OCI-LY7 (cell line): ENCODE data around the gene TGFBI. TPM values are rescaled to one million over a fixed set of nuclear protein-coding genes. Genes with fewer than 3 reads are reported as not detected.

Experiments used
- BruUV-seq: library from RNA; stranded (reverse); fragments of 400-500 nt; replicated peaks from 2 replicates; lab custom pipeline; 2021; lab: Mats Ljungman, UMichigan
- CTCF ChIA-PET: fragments of 300-600 bp; sonication (Branson Sonifier 250); formaldehyde crosslinking; loops from one replicate; lab custom pipeline; 2022; ENCODE audit warnings: antibody characterized with exemption; ENCODE audit not compliant: unreplicated experiment; lab: Charles Lee
- POLR2A ChIA-PET: fragments of 300-600 bp; sonication (Branson Sonifier 250); formaldehyde crosslinking; loops from one replicate; lab custom pipeline; 2022; ENCODE audit warnings: antibody characterized with exemption; lab: Charles Lee
- DNase-seq: peaks from one replicate; pipeline ENCODE4 v3.0.0-alpha.2; 2015; ENCODE audit warnings: low spot score
- H2AFZ ChIP-seq: fragments of 200-600 bp; sonication (generic), shearing (Covaris generic); 2 replicates; pipeline ENCODE4 v1.6.1; 2014; ENCODE audit warnings: mild to moderate bottlenecking, antibody characterized with exemption, low read length, moderate library complexity
- H3K27ac ChIP-seq: fragments of 200-600 bp; sonication (generic); 2 replicates; pipeline ENCODE4 v1.5.1; 2014; ENCODE audit warnings: mixed run types, low read depth, mild to moderate bottlenecking, moderate library complexity, low read length, inconsistent platforms; ENCODE audit not compliant: poor library complexity, severe bottlenecking
- H3K36me3 ChIP-seq: fragments of 200-600 bp; sonication (generic); 2 replicates; pipeline ENCODE4 v1.6.1; 2014; ENCODE audit warnings: mild to moderate bottlenecking, antibody characterized with exemption, low read length, moderate library complexity, mixed read lengths; ENCODE audit not compliant: insufficient read depth
- H3K4me1 ChIP-seq: fragments of 200-600 bp; sonication (generic); 2 replicates; pipeline ENCODE4 v1.5.1; 2014; ENCODE audit warnings: mild to moderate bottlenecking, low read length; ENCODE audit not compliant: insufficient read depth, poor library complexity, severe bottlenecking
- H3K4me2 ChIP-seq: fragments of 200-600 bp; sonication (generic); 2 replicates; pipeline ENCODE4 v1.6.1; 2014; ENCODE audit warnings: mild to moderate bottlenecking, low read length
- H3K4me3 ChIP-seq: fragments of 200-600 bp; sonication (generic); 2 replicates; pipeline ENCODE4 v1.5.1; 2014; ENCODE audit warnings: mild to moderate bottlenecking, low read depth, low read length; ENCODE audit not compliant: poor library complexity, severe bottlenecking
- H3K79me2 ChIP-seq: fragments of 200-600 bp; sonication (generic); 2 replicates; pipeline ENCODE4 v1.6.1; 2016; ENCODE audit warnings: low read depth, mild to moderate bottlenecking, low read length, moderate library complexity, mixed read lengths; ENCODE audit not compliant: insufficient read depth
- H3K9me2 ChIP-seq: fragments of 200-600 bp; sonication (generic); 2 replicates; pipeline ENCODE4 v1.6.1; 2016; ENCODE audit warnings: mild to moderate bottlenecking, low read length, mixed read lengths; ENCODE audit not compliant: insufficient read depth
- H3K9me3 ChIP-seq: fragments of 200-600 bp; sonication (generic); 2 replicates; pipeline ENCODE4 v1.6.1; 2014; ENCODE audit warnings: mild to moderate bottlenecking, mixed run types, low read length, mixed read lengths
- H4K20me1 ChIP-seq: fragments of 200-600 bp; sonication (generic); 2 replicates; pipeline ENCODE4 v1.6.1; 2014; ENCODE audit warnings: mild to moderate bottlenecking, antibody characterized with exemption, low read length, moderate library complexity, mixed read lengths; ENCODE audit not compliant: insufficient read depth
- EZH2phosphoT487 ChIP-seq: fragments of 200-600 bp; sonication (generic); IDR thresholded peaks from 2 replicates; pipeline ENCODE4 v1.6.1; 2018; ENCODE audit warnings: low read depth, borderline replicate concordance, mild to moderate bottlenecking, mixed run types, antibody characterized with exemption, low read length, moderate library complexity, mixed read lengths
- intact Hi-C: fragments of 100-400 bp; cut with micrococcal nuclease; formaldehyde crosslinking; loops from one replicate; pipeline ENCODE4 v1.10.0; 2022; ENCODE audit not compliant: unreplicated experiment
- total RNA-seq, 2 experiments: library from RNA; depleted of rRNA in 1 of 2; stranded (reverse); fragments of >200 nt in 1 of 2; shearing (Covaris generic) in 1 of 2; gene quantifications; 2 replicates each; pipeline ENCODE4 v1.2.3, GENCODE V29; 2014 to 2022
- TF ChIP-seq, protein P1 (sequence below): fragments of 200-600 bp; sonication (generic); conservative IDR thresholded peaks from 2 replicates; pipeline ENCODE4 v1.5.1; 2014; ENCODE audit warnings: mild to moderate bottlenecking, antibody characterized with exemption, low read length, moderate library complexity, mixed read lengths

The TGFBI gene
- total RNA-seq, 2 experiments from 2014 or later, result not detected

DNA sequence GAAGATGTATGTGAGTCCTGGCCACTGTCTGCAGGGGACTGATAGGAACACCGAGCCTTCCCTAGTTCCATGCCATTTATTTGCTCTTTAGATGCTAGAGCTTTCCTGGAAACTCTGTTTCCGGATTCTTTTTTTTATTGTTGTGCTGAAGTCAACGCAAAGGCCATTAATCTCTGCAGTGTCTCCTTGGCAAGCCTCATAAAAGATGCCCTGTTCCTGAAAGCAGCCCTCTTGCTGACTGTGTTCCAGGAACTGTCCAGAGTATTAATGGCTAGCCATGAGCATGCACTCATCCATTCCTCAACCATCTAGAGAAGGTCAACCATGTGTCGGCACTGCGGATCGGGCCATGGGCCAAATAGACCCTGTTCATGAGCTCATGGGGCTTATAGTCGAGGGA is 61.0 kb downstream of the TGFBI start:
- TF ChIP-seq EZH2phosphoT487, result no peak
- TF ChIP-seq, protein P1, sequence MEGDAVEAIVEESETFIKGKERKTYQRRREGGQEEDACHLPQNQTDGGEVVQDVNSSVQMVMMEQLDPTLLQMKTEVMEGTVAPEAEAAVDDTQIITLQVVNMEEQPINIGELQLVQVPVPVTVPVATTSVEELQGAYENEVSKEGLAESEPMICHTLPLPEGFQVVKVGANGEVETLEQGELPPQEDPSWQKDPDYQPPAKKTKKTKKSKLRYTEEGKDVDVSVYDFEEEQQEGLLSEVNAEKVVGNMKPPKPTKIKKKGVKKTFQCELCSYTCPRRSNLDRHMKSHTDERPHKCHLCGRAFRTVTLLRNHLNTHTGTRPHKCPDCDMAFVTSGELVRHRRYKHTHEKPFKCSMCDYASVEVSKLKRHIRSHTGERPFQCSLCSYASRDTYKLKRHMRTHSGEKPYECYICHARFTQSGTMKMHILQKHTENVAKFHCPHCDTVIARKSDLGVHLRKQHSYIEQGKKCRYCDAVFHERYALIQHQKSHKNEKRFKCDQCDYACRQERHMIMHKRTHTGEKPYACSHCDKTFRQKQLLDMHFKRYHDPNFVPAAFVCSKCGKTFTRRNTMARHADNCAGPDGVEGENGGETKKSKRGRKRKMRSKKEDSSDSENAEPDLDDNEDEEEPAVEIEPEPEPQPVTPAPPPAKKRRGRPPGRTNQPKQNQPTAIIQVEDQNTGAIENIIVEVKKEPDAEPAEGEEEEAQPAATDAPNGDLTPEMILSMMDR, result no peak
- H3K9me2 ChIP-seq, result no peaks in the 10 kb centered on the region
- no peak for DNase-seq
- no TSS peak for BruUV-seq
- H3K27ac ChIP-seq, result no peak overlapping the region
- H3K4me2 ChIP-seq, result no peak overlapping the region
- H3K4me1 ChIP-seq, result no peaks in the 10 kb centered on the region
- intact Hi-C loops, result no loop called here
- H4K20me1 ChIP-seq, result no peaks in the 10 kb centered on the region
- no peak overlapping the region for H2AFZ ChIP-seq
- CTCF ChIA-PET, result no interaction called here
- H3K9me3 ChIP-seq, result no peaks in the 10 kb centered on the region
- POLR2A ChIA-PET, result no interaction called here
- no peak overlapping the region for H3K4me3 ChIP-seq
- H3K79me2 ChIP-seq, result no peaks in the 10 kb centered on the region
- H3K36me3 ChIP-seq, result no peaks in the 10 kb centered on the region

DNA sequence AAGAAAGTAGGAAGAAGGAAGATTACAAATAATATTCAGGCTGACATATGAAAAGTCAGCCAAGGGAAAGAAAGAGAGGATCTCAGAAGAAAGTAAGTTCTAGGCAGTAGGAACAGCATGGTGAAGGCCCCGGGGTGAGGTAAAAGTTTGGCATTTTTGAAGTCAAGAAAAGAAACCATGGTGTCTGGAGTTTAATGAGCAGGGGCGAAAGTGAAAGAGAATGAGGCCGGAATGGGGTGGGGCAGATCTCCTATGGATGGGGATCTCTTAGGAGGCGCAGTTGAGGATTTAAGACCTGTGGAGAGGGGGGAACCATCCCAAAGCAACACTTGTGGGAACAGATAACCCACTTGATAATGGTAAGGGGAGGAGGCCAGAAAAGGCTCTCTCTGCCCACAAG is 61.5 kb downstream of the TGFBI start:
- Histone ChIP-seq H4K20me1 (no peaks in the 10 kb centered on the region), H3K4me2 (no peak overlapping the region), H3K4me1 (no peaks in the 10 kb centered on the region), H3K9me2 (no peaks in the 10 kb centered on the region), H3K9me3 (no peaks in the 10 kb centered on the region), H2AFZ (no peak overlapping the region), H3K36me3 (no peaks in the 10 kb centered on the region), H3K4me3 (no peak overlapping the region), H3K79me2 (no peaks in the 10 kb centered on the region), H3K27ac (no peak overlapping the region)
- no peak for TF ChIP-seq EZH2phosphoT487
- TF ChIP-seq, protein P1, result no peak
- POLR2A ChIA-PET, result no interaction called here
- intact Hi-C loops, result no loop called here
- CTCF ChIA-PET, result no interaction called here
- no peak for DNase-seq
- BruUV-seq, result no TSS peak

GRCh38 chr5:136094189-136094912 is 65.6 kb downstream of the TGFBI start:
- no peak overlapping the region for H2AFZ ChIP-seq
- H3K27ac ChIP-seq, result no peak overlapping the region
- CTCF ChIA-PET, result no interaction called here
- TF ChIP-seq, protein P1, result no peak
- no peak for TF ChIP-seq EZH2phosphoT487
- no peaks in the 10 kb centered on the region for H3K4me1 ChIP-seq
- no peak overlapping the region for H3K4me3 ChIP-seq
- no peaks in the 10 kb centered on the region for H4K20me1 ChIP-seq
- no TSS peak for BruUV-seq
- no peaks in the 10 kb centered on the region for H3K9me2 ChIP-seq
- POLR2A ChIA-PET, result interaction anchor here (0.8 kb wide), 1 partner anchor 38 kb away, joined by 3 read pairs; the partner anchor contains the start of gene SMAD5
- H3K36me3 ChIP-seq, result no peaks in the 10 kb centered on the region
- no peaks in the 10 kb centered on the region for H3K79me2 ChIP-seq
- H3K4me2 ChIP-seq, result no peak overlapping the region
- intact Hi-C loops, result no loop called here
- no peak for DNase-seq
- H3K9me3 ChIP-seq, result no peaks in the 10 kb centered on the region
